Kidney epithelial cell (primary cell): ENCODE results near the gene NEDD4L. TPM values are rescaled to one million over a fixed set of nuclear protein-coding genes. Genes with fewer than 3 reads are reported as not detected.

Experiments used
- DNase-seq: peaks from one replicate; pipeline ENCODE4 v3.0.0-alpha.2; 2010; ENCODE audit warnings: low read depth
- H3K27me3 ChIP-seq: 2 replicates; pipeline ENCODE4 v1.6.0; 2011; ENCODE audit warnings: low read length; ENCODE audit not compliant: control insufficient read depth, insufficient read depth
- H3K36me3 ChIP-seq: 2 replicates; pipeline ENCODE4 v1.5.1; 2011; ENCODE audit warnings: low read length; ENCODE audit not compliant: control insufficient read depth, insufficient read depth
- H3K4me3 ChIP-seq: 2 replicates; pipeline ENCODE4 v1.5.1; 2011; ENCODE audit warnings: low read depth, mild to moderate bottlenecking, control low read depth, low read length
- total RNA-seq: library from RNA; depleted of rRNA; stranded (reverse); fragments of >200 nt; gene quantifications from 2 replicates; pipeline ENCODE4 v1.2.3, GENCODE V29; 2015
- TF ChIP-seq, protein P1 (sequence below): IDR thresholded peaks from 2 replicates; pipeline ENCODE4 v1.5.1; 2011; ENCODE audit warnings: mild to moderate bottlenecking, moderate library complexity, low read length, control low read depth, inconsistent platforms; ENCODE audit not compliant: insufficient read depth, poor library complexity, severe bottlenecking

Gene NEDD4L
- total RNA-seq, 1 donor from 2014 or later = 88.3 TPM

GRCh38 chr18:58409802-58410445, 365.9 kb downstream of the NEDD4L start:
- Histone ChIP-seq H3K27me3 (no peaks in the 10 kb centered on the region), H3K36me3 (no peaks in the 10 kb centered on the region), H3K4me3 (no peak overlapping the region)
- DNase-seq = no peak
- TF ChIP-seq, protein P1, sequence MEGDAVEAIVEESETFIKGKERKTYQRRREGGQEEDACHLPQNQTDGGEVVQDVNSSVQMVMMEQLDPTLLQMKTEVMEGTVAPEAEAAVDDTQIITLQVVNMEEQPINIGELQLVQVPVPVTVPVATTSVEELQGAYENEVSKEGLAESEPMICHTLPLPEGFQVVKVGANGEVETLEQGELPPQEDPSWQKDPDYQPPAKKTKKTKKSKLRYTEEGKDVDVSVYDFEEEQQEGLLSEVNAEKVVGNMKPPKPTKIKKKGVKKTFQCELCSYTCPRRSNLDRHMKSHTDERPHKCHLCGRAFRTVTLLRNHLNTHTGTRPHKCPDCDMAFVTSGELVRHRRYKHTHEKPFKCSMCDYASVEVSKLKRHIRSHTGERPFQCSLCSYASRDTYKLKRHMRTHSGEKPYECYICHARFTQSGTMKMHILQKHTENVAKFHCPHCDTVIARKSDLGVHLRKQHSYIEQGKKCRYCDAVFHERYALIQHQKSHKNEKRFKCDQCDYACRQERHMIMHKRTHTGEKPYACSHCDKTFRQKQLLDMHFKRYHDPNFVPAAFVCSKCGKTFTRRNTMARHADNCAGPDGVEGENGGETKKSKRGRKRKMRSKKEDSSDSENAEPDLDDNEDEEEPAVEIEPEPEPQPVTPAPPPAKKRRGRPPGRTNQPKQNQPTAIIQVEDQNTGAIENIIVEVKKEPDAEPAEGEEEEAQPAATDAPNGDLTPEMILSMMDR = no peak

DNA sequence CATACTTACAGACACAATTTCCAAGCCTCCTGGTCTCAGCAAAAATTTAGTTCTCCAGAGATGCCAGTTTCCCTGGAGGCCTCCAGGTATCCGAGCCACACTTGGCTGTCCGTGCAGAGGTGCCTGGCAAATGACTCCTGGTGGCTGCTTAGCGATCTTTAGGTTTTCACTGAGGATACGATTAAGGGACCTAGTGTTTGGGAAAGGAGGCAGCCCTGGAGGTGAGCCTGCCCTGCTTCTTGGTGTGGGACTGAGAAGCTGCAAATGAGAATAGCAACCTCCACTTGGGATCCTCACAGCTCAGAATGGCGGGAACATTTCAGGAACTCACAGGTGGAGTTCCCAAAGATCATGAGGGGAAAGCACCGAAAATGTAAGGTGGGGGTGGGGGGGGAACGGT, 367.3 kb downstream of the NEDD4L start:
- H3K4me3 ChIP-seq = no peak overlapping the region
- no peak for DNase-seq
- H3K36me3 ChIP-seq = no peaks in the 10 kb centered on the region
- TF ChIP-seq, protein P1 = no peak
- no peaks in the 10 kb centered on the region for H3K27me3 ChIP-seq

DNA sequence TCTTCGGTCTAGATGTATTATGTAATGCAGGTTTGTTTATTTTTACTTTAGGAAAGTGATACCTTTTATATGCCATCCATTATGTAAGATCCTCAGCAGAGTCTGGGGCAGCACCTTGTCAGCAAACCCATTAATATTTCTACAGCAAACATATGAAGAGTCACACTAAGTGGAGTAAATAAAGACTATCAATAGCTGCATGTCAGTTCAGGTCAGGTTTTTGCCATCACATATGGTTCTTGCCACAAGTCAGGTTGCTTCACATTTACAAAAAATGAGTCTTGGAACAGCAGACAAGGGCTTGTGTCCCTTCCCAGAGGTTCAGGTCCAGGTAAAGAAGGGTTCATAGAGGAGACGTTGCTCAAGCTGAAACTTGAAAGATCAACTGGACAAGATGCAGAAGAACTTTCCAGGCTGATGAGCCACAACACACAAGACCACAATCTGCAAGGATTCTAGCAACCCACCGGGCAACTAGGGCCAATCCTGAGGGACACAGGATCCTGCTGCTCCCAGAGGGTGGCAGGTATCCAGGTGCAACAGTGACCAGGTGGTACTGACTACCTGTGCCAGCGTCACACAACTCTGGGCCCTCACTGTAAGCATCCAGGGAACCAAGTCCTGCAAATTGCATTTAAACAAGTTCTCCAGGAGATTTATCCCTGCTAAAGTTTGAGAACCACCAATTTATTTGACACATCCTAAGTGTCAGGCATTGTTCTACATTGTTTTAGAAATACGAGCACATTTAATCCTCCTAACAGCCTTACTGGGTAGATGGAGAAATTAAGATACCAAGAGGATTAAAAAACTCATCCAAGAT, 369.0 kb downstream of the NEDD4L start:
- H3K27me3 ChIP-seq = no peaks in the 10 kb centered on the region
- no peak overlapping the region for H3K4me3 ChIP-seq
- DNase-seq = no peak
- no peaks in the 10 kb centered on the region for H3K36me3 ChIP-seq
- TF ChIP-seq, protein P1 = no peak

- TF ChIP-seq, protein P1 = no peak
- H3K27me3 ChIP-seq = no peaks in the 10 kb centered on the region
Observed at GRCh38 chr18:58413667-58414628, 369.9 kb downstream of the NEDD4L start.

GRCh38 chr18:58416014-58416703, 372.1 kb downstream of the NEDD4L start:
- TF ChIP-seq, protein P1 = no peak
- no peak for DNase-seq
- Histone ChIP-seq H3K36me3 (no peaks in the 10 kb centered on the region), H3K27me3 (no peaks in the 10 kb centered on the region), H3K4me3 (no peak overlapping the region)

More at GRCh38 chr18:58413667-58414628, 369.9 kb downstream of the NEDD4L start:
- Histone ChIP-seq H3K4me3 (no peak overlapping the region), H3K36me3 (no peaks in the 10 kb centered on the region)
- DNase-seq = no peak
